HCT116 (cell line): ENCODE results near the gene TRPC4. TPM values are rescaled to one million over a fixed set of nuclear protein-coding genes. Genes with fewer than 3 reads are reported as not detected.

Source experiments
- ATAC-seq: fragments of 200-7000 bp; cut with Tn5 transposase; 2 replicates; pipeline ENCODE4 v1.9.1; 2020; ENCODE audit warnings: mild to moderate bottlenecking, moderate library complexity
- BruUV-seq: library from RNA; stranded (reverse); fragments of 400-500 nt; replicated peaks from 2 replicates; lab custom pipeline; 2021; lab: Mats Ljungman, UMichigan
- CTCF ChIA-PET: fragments of 300-600 bp; sonication (Branson Sonifier 250); formaldehyde crosslinking; loops from one replicate; lab custom pipeline; 2021; ENCODE audit warnings: antibody characterized with exemption; lab: Charles Lee
- POLR2A ChIA-PET: fragments of 300-600, 350-600 bp; sonication (Branson Sonifier 250); formaldehyde crosslinking; loops from one replicate; lab custom pipeline; 2021; ENCODE audit warnings: antibody characterized with exemption; lab: Charles Lee
- RAD21 ChIA-PET, 2 experiments: fragments of 300-600 bp; sonication (Branson Sonifier 250); formaldehyde crosslinking; loops; one replicate each; lab custom pipeline; 2023; ENCODE audit warnings: low total read pairs in 2 of 2; ENCODE audit not compliant: uncharacterized antibody in 2 of 2, unreplicated experiment in 2 of 2, low non-redundant PET in 1 of 2; lab: Charles Lee
- DNase-seq: peaks from one replicate; pipeline ENCODE4 v3.0.0-alpha.2; 2010; ENCODE audit warnings: low read depth, low spot score
- H2AFZ ChIP-seq: fragments of 200-600 bp; shearing (Covaris generic), sonication (generic); 2 replicates; pipeline ENCODE4 v1.6.1; 2017; ENCODE audit warnings: low read depth, mixed run types, mixed read lengths, antibody characterized with exemption, low read length; ENCODE audit not compliant: poor library complexity, severe bottlenecking
- H3K27ac ChIP-seq: 2 replicates; pipeline ENCODE4 v1.5.1; 2012; ENCODE audit warnings: low read depth, low read length
- H3K27me3 ChIP-seq: fragments of 200-600 bp; sonication (generic); 2 replicates; pipeline ENCODE4 v1.6.1; 2016; ENCODE audit warnings: mixed run types, low read length, mixed read lengths; ENCODE audit not compliant: insufficient read depth
- H3K36me3 ChIP-seq, 2 experiments: fragments of 200-500 bp in 1 of 2; fragments of 200-600 bp in 1 of 2; sonication (Bioruptor generic) in 1 of 2; sonication (generic) in 1 of 2; 2 replicates each; pipeline versions ENCODE4 v1.5.1 to v1.6.1; 2014 to 2016; ENCODE audit warnings: low read length in 2 of 2, inconsistent platforms in 1 of 2, mixed read lengths in 1 of 2, mixed run types in 1 of 2; ENCODE audit not compliant: insufficient read depth in 2 of 2, control insufficient read depth in 1 of 2
- H3K4me1 ChIP-seq, 2 experiments: fragments of 200-600 bp in 1 of 2; sonication (generic) in 1 of 2; 2 replicates each; pipeline versions ENCODE4 v1.5.1 to v1.6.1; 2012 to 2017; ENCODE audit warnings: low read length in 2 of 2, inconsistent platforms in 1 of 2, mild to moderate bottlenecking in 1 of 2, mixed read lengths in 1 of 2, mixed run types in 1 of 2, moderate library complexity in 1 of 2; ENCODE audit not compliant: insufficient read depth in 2 of 2, control insufficient read depth in 1 of 2
- H3K4me2 ChIP-seq: fragments of 200-600 bp; sonication (generic); 2 replicates; pipeline ENCODE4 v1.6.1; 2017; ENCODE audit warnings: mixed run types, low read length, mixed read lengths
- H3K4me3 ChIP-seq, 2 experiments: fragments of 200-600 bp in 1 of 2; sonication (generic) in 1 of 2; replicated peaks in 1 of 2; 2 replicates each; pipeline ENCODE4 v1.5.1; 2011 to 2016; ENCODE audit warnings: low read length in 2 of 2, control low read depth in 1 of 2, low read depth in 1 of 2, mild to moderate bottlenecking in 1 of 2, mixed read lengths in 1 of 2, mixed run types in 1 of 2
- H3K79me2 ChIP-seq: fragments of 200-600 bp; sonication (generic); 2 replicates; pipeline ENCODE4 v1.6.1; 2017; ENCODE audit warnings: mild to moderate bottlenecking, mixed run types, low read length, moderate library complexity, mixed read lengths; ENCODE audit not compliant: insufficient read depth
- H3K9ac ChIP-seq: fragments of 200-600 bp; sonication (generic); 2 replicates; pipeline ENCODE4 v1.6.1; 2016; ENCODE audit warnings: low read length, mixed read lengths
- H3K9me2 ChIP-seq: fragments of 200-600 bp; sonication (generic), shearing (Covaris generic); 2 replicates; pipeline ENCODE4 v1.6.1; 2017; ENCODE audit warnings: mixed run types, mild to moderate bottlenecking, moderate library complexity; ENCODE audit not compliant: insufficient read depth
- H3K9me3 ChIP-seq, 2 experiments: fragments of 200-500 bp in 1 of 2; fragments of 200-600 bp in 1 of 2; sonication (Bioruptor generic) in 1 of 2; sonication (generic) in 1 of 2; 2 replicates each; pipeline ENCODE4 v1.6.1; 2014 to 2017; ENCODE audit warnings: low read length in 2 of 2, mixed read lengths in 2 of 2, inconsistent platforms in 1 of 2, low read depth in 1 of 2, mild to moderate bottlenecking in 1 of 2, mixed run types in 1 of 2, moderate library complexity in 1 of 2; ENCODE audit not compliant: control insufficient read depth in 1 of 2, insufficient read depth in 1 of 2
- H4K20me1 ChIP-seq: fragments of 200-600 bp; sonication (generic), shearing (Covaris generic); 2 replicates; pipeline ENCODE4 v1.6.1; 2017; ENCODE audit warnings: mixed run types, mild to moderate bottlenecking, moderate library complexity; ENCODE audit not compliant: insufficient read depth
- ATF3 ChIP-seq: IDR thresholded peaks from 2 replicates; pipeline ENCODE4 v1.6.1; 2012
- CBX3 ChIP-seq: IDR thresholded peaks from 2 replicates; pipeline ENCODE4 v1.6.1; 2012; ENCODE audit warnings: low read depth
- EZH2 ChIP-seq: fragments of 200-600 bp; sonication (generic); IDR thresholded peaks from 2 replicates; pipeline ENCODE4 v1.6.1; 2017; ENCODE audit warnings: antibody characterized with exemption, mixed run types
- EZH2phosphoT487 ChIP-seq: fragments of 200-600 bp; IDR thresholded peaks from 2 replicates; pipeline ENCODE4 v1.6.1; 2018; ENCODE audit warnings: antibody characterized with exemption, borderline replicate concordance
- JUND ChIP-seq: IDR thresholded peaks from 2 replicates; pipeline ENCODE4 v1.6.1; 2012
- SIN3A ChIP-seq: IDR thresholded peaks from 2 replicates; pipeline ENCODE4 v1.6.1; 2012; ENCODE audit warnings: low read depth
- SRF ChIP-seq: IDR thresholded peaks from 2 replicates; pipeline ENCODE4 v1.6.1; 2012; ENCODE audit warnings: low read depth
- ZBTB33 ChIP-seq: IDR thresholded peaks from 2 replicates; pipeline ENCODE4 v1.6.1; 2011; ENCODE audit warnings: mild to moderate bottlenecking, low read length, moderate library complexity; ENCODE audit not compliant: insufficient replicate concordance; ENCODE audit errors: extremely low read depth
- ZFX ChIP-seq: fragments of 450-650 bp; IDR thresholded peaks from 2 replicates; pipeline ENCODE4 v1.6.1; 2017
- ZNF274 ChIP-seq: fragments of 200-500 bp; sonication (Bioruptor generic); IDR thresholded peaks from 2 replicates; pipeline ENCODE4 v1.6.1; 2014; ENCODE audit warnings: mild to moderate bottlenecking, low read depth, low read length, inconsistent platforms
- intact Hi-C: fragments of 100-400 bp; cut with micrococcal nuclease; formaldehyde crosslinking; loops from 2 replicates; pipeline ENCODE4 v1.10.0; 2022
- total RNA-seq: library from RNA; stranded (reverse); gene quantifications from one replicate; pipeline ENCODE4 v1.2.1, GENCODE V29; 2021; ENCODE audit not compliant: unreplicated experiment

Gene TRPC4
- total RNA-seq, 1 experiment from 2014 or later = not detected

GRCh38 chr13:37627428-37627827 lies 242.1 kb downstream of the TRPC4 start:
- no peak for ATAC-seq

More at GRCh38 chr13:37627428-37627827, 242.1 kb downstream of the TRPC4 start:
- H4K20me1 ChIP-seq = no peaks in the 10 kb centered on the region
- TF ChIP-seq ATF3 (no peak), JUND (no peak), ZBTB33 (no peak), EZH2 (no peak), ZNF274 (no peak), SRF (no peak), ZFX (no peak), EZH2phosphoT487 (no peak), CBX3 (no peak), SIN3A (no peak)
- TF ChIP-seq, all 23 proteins: peak for 0
- no peaks in the 10 kb centered on the region for H3K27me3 ChIP-seq
- intact Hi-C loops = no loop called here
- DNase-seq = no peak
- H3K4me2 ChIP-seq = no peak overlapping the region
- H3K36me3 ChIP-seq = no peaks in the 10 kb centered on the region
- H3K4me1 ChIP-seq = no peaks in the 10 kb centered on the region
- no peak overlapping the region for H2AFZ ChIP-seq
- no peak overlapping the region for H3K27ac ChIP-seq
- peaks cover 16 to 21% of the 10 kb centered on the region in 2 experiments; a peak in 2 of 4 replicates for H3K9me3 ChIP-seq
- CTCF ChIA-PET = no interaction called here
- no peak overlapping the region for H3K4me3 ChIP-seq
- H3K9ac ChIP-seq = no peak overlapping the region
- no TSS peak for BruUV-seq
- no peaks in the 10 kb centered on the region for H3K9me2 ChIP-seq
- POLR2A ChIA-PET = no interaction called here
- H3K79me2 ChIP-seq = no peaks in the 10 kb centered on the region
- RAD21 ChIA-PET = no interaction called here
